Measurements from ENCODE around the gene MUC5B.

MUC5B gene

GRCh38 chr11:1192741-1193325 is 30.0 kb upstream of the MUC5B start:
- Histone ChIP-seq H3K4me1 (ENCODE audit: control insufficient read depth in 5 of 5, insufficient read depth in 5 of 5, low read length in 5 of 5) (no peaks in the 10 kb centered on the region), H3K36me3 (ENCODE audit: control insufficient read depth in 5 of 5, insufficient read depth in 5 of 5, low read length in 5 of 5) (no peaks in the 10 kb centered on the region), H3K9me3 (ENCODE audit: control insufficient read depth in 5 of 5, low read length in 5 of 5) (peaks cover 0 to 3% (median 0%) of the 10 kb centered on the region in 5 donors), H3K27ac (ENCODE audit: low read depth, low read length) (no peak overlapping the region), H3K9ac (ENCODE audit: low read length in 5 of 5) (no peak overlapping the region), H3K27me3 (ENCODE audit: control insufficient read depth in 5 of 5, insufficient read depth in 4 of 5, low read length in 5 of 5) (peaks cover 6 to 22% (median 18%) of the 10 kb centered on the region in 5 donors), H3K4me3 (ENCODE audit: low read depth in 1 of 5, low read length in 5 of 5) (no peak overlapping the region)

- Histone ChIP-seq H3K27ac (ENCODE audit: low read depth, low read length) (no peak overlapping the region), H3K27me3 (ENCODE audit: control insufficient read depth in 5 of 5, insufficient read depth in 4 of 5, low read length in 5 of 5) (peaks cover 10 to 28% (median 24%) of the 10 kb centered on the region in 5 donors), H3K4me3 (ENCODE audit: low read depth in 1 of 5, low read length in 5 of 5) (no peak overlapping the region), H3K4me1 (ENCODE audit: control insufficient read depth in 5 of 5, insufficient read depth in 5 of 5, low read length in 5 of 5) (no peaks in the 10 kb centered on the region), H3K9me3 (ENCODE audit: control insufficient read depth in 5 of 5, low read length in 5 of 5) (peaks cover 0 to 3% (median 0%) of the 10 kb centered on the region in 5 donors), H3K9ac (ENCODE audit: low read length in 5 of 5) (no peak overlapping the region), H3K36me3 (ENCODE audit: control insufficient read depth in 5 of 5, insufficient read depth in 5 of 5, low read length in 5 of 5) (no peaks in the 10 kb centered on the region)
These were observed 29.3 kb upstream of the MUC5B start for GRCh38 chr11:1193326-1194230.

GRCh38 chr11:1194231-1194976 is 28.5 kb upstream of the MUC5B start:
- Histone ChIP-seq H3K27me3 (ENCODE audit: control insufficient read depth in 5 of 5, insufficient read depth in 4 of 5, low read length in 5 of 5) (peaks cover 14 to 32% (median 28%) of the 10 kb centered on the region in 5 donors), H3K27ac (ENCODE audit: low read depth, low read length) (no peak overlapping the region), H3K4me1 (ENCODE audit: control insufficient read depth in 5 of 5, insufficient read depth in 5 of 5, low read length in 5 of 5) (no peaks in the 10 kb centered on the region), H3K4me3 (ENCODE audit: low read depth in 1 of 5, low read length in 5 of 5) (no peak overlapping the region), H3K9me3 (ENCODE audit: control insufficient read depth in 5 of 5, low read length in 5 of 5) (peaks cover 0 to 3% (median 0%) of the 10 kb centered on the region in 5 donors), H3K36me3 (ENCODE audit: control insufficient read depth in 5 of 5, insufficient read depth in 5 of 5, low read length in 5 of 5) (no peaks in the 10 kb centered on the region), H3K9ac (ENCODE audit: low read length in 5 of 5) (no peak overlapping the region)

- peaks cover 12 to 37% (median 29%) of the 10 kb centered on the region in 5 donors for H3K27me3 ChIP-seq (ENCODE audit: control insufficient read depth in 5 of 5, insufficient read depth in 4 of 5, low read length in 5 of 5)
- no peaks in the 10 kb centered on the region for H3K36me3 ChIP-seq (ENCODE audit: control insufficient read depth in 5 of 5, insufficient read depth in 5 of 5, low read length in 5 of 5)
- H3K9ac ChIP-seq (ENCODE audit: low read length in 5 of 5), result no peak overlapping the region
- H3K4me3 ChIP-seq (ENCODE audit: low read depth in 1 of 5, low read length in 5 of 5), result no peak overlapping the region
- H3K9me3 ChIP-seq (ENCODE audit: control insufficient read depth in 5 of 5, low read length in 5 of 5), result peaks cover 0 to 3% (median 0%) of the 10 kb centered on the region in 5 donors
- H3K27ac ChIP-seq (ENCODE audit: low read depth, low read length), result no peak overlapping the region
- H3K4me1 ChIP-seq (ENCODE audit: control insufficient read depth in 5 of 5, insufficient read depth in 5 of 5, low read length in 5 of 5), result no peaks in the 10 kb centered on the region
These were observed 27.7 kb upstream of the MUC5B start for GRCh38 chr11:1194977-1195681.

GRCh38 chr11:1195682-1196515 is 27.0 kb upstream of the MUC5B start:
- H3K9me3 ChIP-seq (ENCODE audit: control insufficient read depth in 5 of 5, low read length in 5 of 5), result no peaks in the 10 kb centered on the region
- peaks cover 17 to 41% (median 29%) of the 10 kb centered on the region in 5 donors for H3K27me3 ChIP-seq (ENCODE audit: control insufficient read depth in 5 of 5, insufficient read depth in 4 of 5, low read length in 5 of 5)
- H3K36me3 ChIP-seq (ENCODE audit: control insufficient read depth in 5 of 5, insufficient read depth in 5 of 5, low read length in 5 of 5), result no peaks in the 10 kb centered on the region
- H3K27ac ChIP-seq (ENCODE audit: low read depth, low read length), result no peak overlapping the region
- no peak overlapping the region for H3K4me3 ChIP-seq (ENCODE audit: low read depth in 1 of 5, low read length in 5 of 5)
- H3K9ac ChIP-seq (ENCODE audit: low read length in 5 of 5), result no peak overlapping the region
- H3K4me1 ChIP-seq (ENCODE audit: control insufficient read depth in 5 of 5, insufficient read depth in 5 of 5, low read length in 5 of 5), result no peaks in the 10 kb centered on the region

GRCh38 chr11:1196516-1197391 is 26.1 kb upstream of the MUC5B start:
- peaks cover 17 to 41% (median 29%) of the 10 kb centered on the region in 5 donors for H3K27me3 ChIP-seq (ENCODE audit: control insufficient read depth in 5 of 5, insufficient read depth in 4 of 5, low read length in 5 of 5)
- no peaks in the 10 kb centered on the region for H3K36me3 ChIP-seq (ENCODE audit: control insufficient read depth in 5 of 5, insufficient read depth in 5 of 5, low read length in 5 of 5)
- H3K9me3 ChIP-seq (ENCODE audit: control insufficient read depth in 5 of 5, low read length in 5 of 5), result no peaks in the 10 kb centered on the region
- H3K27ac ChIP-seq (ENCODE audit: low read depth, low read length), result no peak overlapping the region
- H3K4me3 ChIP-seq (ENCODE audit: low read depth in 1 of 5, low read length in 5 of 5), result no peak overlapping the region
- no peaks in the 10 kb centered on the region for H3K4me1 ChIP-seq (ENCODE audit: control insufficient read depth in 5 of 5, insufficient read depth in 5 of 5, low read length in 5 of 5)
- no peak overlapping the region for H3K9ac ChIP-seq (ENCODE audit: low read length in 5 of 5)

GRCh38 chr11:1197431-1197885 is 25.4 kb upstream of the MUC5B start:
- H3K9me3 ChIP-seq (ENCODE audit: control insufficient read depth in 5 of 5, low read length in 5 of 5), result no peaks in the 10 kb centered on the region
- no peak overlapping the region for H3K9ac ChIP-seq (ENCODE audit: low read length in 5 of 5)
- H3K36me3 ChIP-seq (ENCODE audit: control insufficient read depth in 5 of 5, insufficient read depth in 5 of 5, low read length in 5 of 5), result no peaks in the 10 kb centered on the region
- H3K27ac ChIP-seq (ENCODE audit: low read depth, low read length), result no peak overlapping the region
- no peaks in the 10 kb centered on the region for H3K4me1 ChIP-seq (ENCODE audit: control insufficient read depth in 5 of 5, insufficient read depth in 5 of 5, low read length in 5 of 5)
- peaks cover 17 to 42% (median 32%) of the 10 kb centered on the region in 5 donors for H3K27me3 ChIP-seq (ENCODE audit: control insufficient read depth in 5 of 5, insufficient read depth in 4 of 5, low read length in 5 of 5)
- H3K4me3 ChIP-seq (ENCODE audit: low read depth in 1 of 5, low read length in 5 of 5), result no peak overlapping the region

GRCh38 chr11:1197886-1198560 is 24.8 kb upstream of the MUC5B start:
- Histone ChIP-seq H3K4me3 (ENCODE audit: low read depth in 1 of 5, low read length in 5 of 5) (no peak overlapping the region), H3K4me1 (ENCODE audit: control insufficient read depth in 5 of 5, insufficient read depth in 5 of 5, low read length in 5 of 5) (peaks cover 0 to under 1% (median 0%) of the 10 kb centered on the region in 5 donors), H3K27ac (ENCODE audit: low read depth, low read length) (no peak overlapping the region), H3K9me3 (ENCODE audit: control insufficient read depth in 5 of 5, low read length in 5 of 5) (no peaks in the 10 kb centered on the region), H3K36me3 (ENCODE audit: control insufficient read depth in 5 of 5, insufficient read depth in 5 of 5, low read length in 5 of 5) (no peaks in the 10 kb centered on the region), H3K9ac (ENCODE audit: low read length in 5 of 5) (no peak overlapping the region), H3K27me3 (ENCODE audit: control insufficient read depth in 5 of 5, insufficient read depth in 4 of 5, low read length in 5 of 5) (peaks cover 17 to 44% (median 32%) of the 10 kb centered on the region in 5 donors)

All from subcutaneous abdominal adipose tissue (tissue), 5 donors.